Measurements from ENCODE around the gene NAA10. TPM values are rescaled to one million over a fixed set of nuclear protein-coding genes. Genes with fewer than 3 reads are reported as not detected.

Gene NAA10
- total RNA-seq, 3 donors from 2014 or later: 57.7 to 81.0 (median 79.2) TPM

DNA sequence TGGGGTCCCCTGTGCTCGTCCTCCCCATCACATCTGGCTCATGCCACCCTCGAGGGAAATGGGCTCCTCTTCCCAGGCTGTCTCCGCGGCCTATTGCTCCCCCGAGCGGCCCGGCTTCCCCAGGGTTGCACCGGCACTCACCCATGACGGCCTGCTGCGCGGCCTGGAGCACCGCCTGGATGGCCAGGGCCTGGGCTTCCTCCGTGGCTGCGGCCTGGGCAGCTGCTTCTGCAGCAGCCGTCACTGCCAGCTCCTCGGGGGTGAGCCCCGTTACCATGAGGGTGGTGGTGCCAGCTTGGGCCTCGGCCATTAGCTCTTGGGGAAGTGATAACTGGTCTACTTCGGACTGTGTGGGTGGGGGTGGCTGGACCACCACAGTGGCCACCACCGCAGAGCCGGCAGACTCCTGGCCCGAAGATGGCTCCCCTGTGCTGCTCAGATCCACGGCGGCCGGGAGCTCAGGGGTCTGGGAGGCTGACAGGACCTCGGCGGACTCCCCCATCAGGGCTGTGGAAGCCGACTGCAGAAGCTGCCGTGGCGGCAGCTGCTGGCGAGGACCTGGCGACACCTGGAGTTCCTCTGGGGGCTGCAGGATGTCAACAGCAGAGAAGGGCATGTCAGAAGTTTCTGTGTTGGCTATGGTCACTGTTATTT is 17.7 kb upstream of the NAA10 start:
- Histone ChIP-seq H3K4me3 (no peak overlapping the region), H3K27ac (peak overlapping the region; percentile 49 to 52), H3K9me3 (no peaks in the 10 kb centered on the region), H3K36me3 (no peaks in the 10 kb centered on the region), H3K27me3 (peaks cover 0 to 8% of the 10 kb centered on the region in 2 donors), H3K4me1 (no peaks in the 10 kb centered on the region)
- TF ChIP-seq, protein P1, sequence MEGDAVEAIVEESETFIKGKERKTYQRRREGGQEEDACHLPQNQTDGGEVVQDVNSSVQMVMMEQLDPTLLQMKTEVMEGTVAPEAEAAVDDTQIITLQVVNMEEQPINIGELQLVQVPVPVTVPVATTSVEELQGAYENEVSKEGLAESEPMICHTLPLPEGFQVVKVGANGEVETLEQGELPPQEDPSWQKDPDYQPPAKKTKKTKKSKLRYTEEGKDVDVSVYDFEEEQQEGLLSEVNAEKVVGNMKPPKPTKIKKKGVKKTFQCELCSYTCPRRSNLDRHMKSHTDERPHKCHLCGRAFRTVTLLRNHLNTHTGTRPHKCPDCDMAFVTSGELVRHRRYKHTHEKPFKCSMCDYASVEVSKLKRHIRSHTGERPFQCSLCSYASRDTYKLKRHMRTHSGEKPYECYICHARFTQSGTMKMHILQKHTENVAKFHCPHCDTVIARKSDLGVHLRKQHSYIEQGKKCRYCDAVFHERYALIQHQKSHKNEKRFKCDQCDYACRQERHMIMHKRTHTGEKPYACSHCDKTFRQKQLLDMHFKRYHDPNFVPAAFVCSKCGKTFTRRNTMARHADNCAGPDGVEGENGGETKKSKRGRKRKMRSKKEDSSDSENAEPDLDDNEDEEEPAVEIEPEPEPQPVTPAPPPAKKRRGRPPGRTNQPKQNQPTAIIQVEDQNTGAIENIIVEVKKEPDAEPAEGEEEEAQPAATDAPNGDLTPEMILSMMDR (IDR thresholded peaks at IDR 0.05): no peak
- TF ChIP-seq POLR2A (IDR thresholded peaks at IDR 0.05): no peak
- TF ChIP-seq POLR2AphosphoS5 (IDR thresholded peaks at IDR 0.05): no peak
- intact Hi-C loops (cut with DNase I; ENCODE audit: low total_unique reads): loop anchor here (5.0 to 10.0 kb wide), 2 partner anchors 158 to 190 kb away; partner anchors contain the start of genes IDH3G, PLXNB3 and SSR4
- DNase-seq (ENCODE audit: low spot score in 2 of 2): no peak

DNA sequence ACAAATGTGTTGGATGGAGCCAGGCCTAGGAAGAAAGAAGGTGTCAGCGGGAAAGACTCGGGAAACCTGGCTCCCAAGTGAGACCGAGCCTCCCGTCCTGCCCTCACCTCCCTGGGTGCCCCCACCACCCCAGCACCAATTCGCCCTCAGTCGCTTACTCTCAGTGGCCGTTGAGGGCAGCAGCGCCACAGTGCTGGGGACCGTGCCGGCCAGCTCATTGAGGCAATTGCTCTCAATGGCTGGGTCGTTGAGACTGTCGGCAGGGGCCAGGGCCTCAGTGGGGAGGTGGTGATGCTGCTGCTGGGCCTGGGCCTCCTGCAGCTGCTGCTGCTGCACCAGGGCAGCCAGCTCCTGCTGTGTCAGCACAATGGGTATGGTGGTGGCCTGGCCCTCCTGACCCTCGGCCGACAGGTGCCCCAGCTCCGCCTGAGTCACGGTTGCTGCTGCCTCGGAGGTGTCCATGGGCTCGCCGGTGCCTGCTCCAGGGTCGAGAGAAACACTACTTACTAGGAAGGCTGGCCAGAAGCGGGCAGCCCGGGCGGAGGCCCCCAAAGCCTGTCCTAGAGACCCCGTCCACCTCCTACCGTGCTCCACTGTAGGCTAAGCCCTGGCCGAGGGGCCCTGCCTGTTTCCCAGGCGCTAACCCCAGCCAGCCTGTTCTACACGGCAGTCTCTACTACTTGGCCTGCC is 17.0 kb upstream of the NAA10 start:
- DNase-seq (ENCODE audit: low spot score in 2 of 2): no peak
- TF ChIP-seq, protein P1 (IDR thresholded peaks at IDR 0.05): no peak
- TF ChIP-seq POLR2A (IDR thresholded peaks at IDR 0.05) (no peak), POLR2AphosphoS5 (IDR thresholded peaks at IDR 0.05) (no peak)
- H3K27ac ChIP-seq: no peak overlapping the region
- H3K9me3 ChIP-seq: no peaks in the 10 kb centered on the region
- no peaks in the 10 kb centered on the region for H3K4me1 ChIP-seq
- intact Hi-C loops (cut with DNase I; ENCODE audit: low total_unique reads): loop anchor here (5.0 to 10.0 kb wide), 2 partner anchors 157 to 190 kb away; partner anchors contain the start of genes IDH3G, PLXNB3 and SSR4
- H3K36me3 ChIP-seq: no peaks in the 10 kb centered on the region
- no peak overlapping the region for H3K4me3 ChIP-seq
- H3K27me3 ChIP-seq: peaks cover 0 to 9% of the 10 kb centered on the region in 2 donors

DNA sequence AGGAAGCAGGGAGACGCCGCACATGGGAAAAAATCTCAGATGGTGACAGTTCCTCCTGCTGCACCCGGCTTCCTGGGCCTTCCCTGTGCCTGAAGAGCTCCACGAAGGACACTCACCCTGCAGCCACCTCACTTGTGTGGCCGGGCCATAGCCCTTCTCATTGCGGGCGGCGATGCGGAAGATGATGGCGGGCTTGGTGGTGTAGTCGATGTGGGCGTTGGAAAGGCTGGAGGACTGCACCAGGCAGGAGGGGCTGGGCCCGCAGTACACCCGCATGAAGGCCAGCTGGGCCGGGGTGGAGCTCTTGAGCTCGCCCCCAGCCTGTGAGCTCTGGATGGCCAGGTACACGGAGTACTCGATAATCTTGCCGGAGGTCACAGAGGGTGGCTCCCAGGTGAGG is 15.3 kb upstream of the NAA10 start:
- Histone ChIP-seq H3K9me3 (no peaks in the 10 kb centered on the region), H3K4me1 (no peaks in the 10 kb centered on the region), H3K4me3 (no peak overlapping the region), H3K36me3 (no peaks in the 10 kb centered on the region), H3K27ac (no peak overlapping the region), H3K27me3 (peaks cover 0 to 15% of the 10 kb centered on the region in 2 donors)
- DNase-seq (ENCODE audit: low spot score in 2 of 2): no peak
- intact Hi-C loops (cut with DNase I; ENCODE audit: low total_unique reads): loop anchor here (5.0 to 10.0 kb wide), 2 partner anchors 155 to 188 kb away; partner anchors contain the start of genes IDH3G, PLXNB3 and SSR4
- TF ChIP-seq POLR2AphosphoS5 (IDR thresholded peaks at IDR 0.05): no peak
- TF ChIP-seq, protein P1 (IDR thresholded peaks at IDR 0.05): no peak
- TF ChIP-seq POLR2A (IDR thresholded peaks at IDR 0.05): no peak

DNA sequence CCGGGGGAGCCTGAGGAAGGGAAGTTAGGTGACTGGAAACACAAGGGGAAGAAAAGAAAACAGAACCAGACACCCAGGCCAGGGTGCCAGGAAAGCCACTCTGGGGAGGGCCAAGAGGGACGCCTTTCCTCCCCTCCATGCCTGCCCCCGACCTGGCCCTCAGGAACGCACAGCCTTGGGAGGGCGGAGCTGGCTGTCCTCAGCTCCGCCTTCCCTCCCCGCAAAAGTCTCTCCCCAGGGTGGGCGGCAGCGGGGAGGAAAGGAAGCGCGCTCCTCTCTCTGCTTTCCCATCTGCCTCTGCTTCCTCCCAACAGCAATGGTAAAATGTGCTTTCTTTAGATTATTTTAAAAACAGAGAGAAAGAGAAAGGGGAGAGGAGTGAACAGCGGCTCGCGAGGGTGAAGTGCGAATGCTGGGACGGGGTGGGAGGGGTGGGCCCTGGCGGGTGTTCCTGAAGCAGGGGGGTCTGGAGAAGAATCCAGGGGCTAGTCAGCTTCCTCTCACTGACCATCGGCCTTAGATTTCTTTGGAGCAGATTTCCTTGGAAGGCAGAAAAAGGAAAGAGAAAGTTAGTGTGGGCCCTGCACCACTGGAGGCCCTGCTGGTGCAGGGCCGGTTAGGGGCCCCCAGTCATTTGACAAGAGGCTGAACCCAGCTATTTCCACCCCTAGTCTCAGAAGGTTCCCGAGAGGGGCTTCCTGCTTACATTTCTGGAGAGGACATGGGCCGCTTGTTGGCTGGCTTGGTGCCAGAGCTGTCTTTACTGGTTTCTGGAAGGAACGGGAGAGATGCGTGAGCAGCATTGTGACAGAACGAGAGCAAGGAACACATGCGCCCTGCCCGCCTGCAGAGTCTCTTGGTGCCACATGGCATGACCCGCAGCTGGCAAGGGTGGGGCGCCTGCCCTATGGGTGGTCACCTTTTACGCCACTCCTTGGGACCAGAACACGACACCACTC is 14.3 kb upstream of the NAA10 start:
- Histone ChIP-seq H3K4me3 (no peak overlapping the region), H3K36me3 (no peaks in the 10 kb centered on the region), H3K4me1 (no peaks in the 10 kb centered on the region), H3K27ac (no peak overlapping the region), H3K9me3 (no peaks in the 10 kb centered on the region), H3K27me3 (peaks cover 0 to 17% of the 10 kb centered on the region in 2 donors)
- intact Hi-C loops (cut with DNase I; ENCODE audit: low total_unique reads): no loop called here
- TF ChIP-seq, protein P1 (IDR thresholded peaks at IDR 0.05): no peak
- TF ChIP-seq POLR2AphosphoS5 (IDR thresholded peaks at IDR 0.05) (no peak), POLR2A (IDR thresholded peaks at IDR 0.05) (no peak)
- DNase-seq (ENCODE audit: low spot score in 2 of 2): no peak

All from breast epithelium (tissue), 4 donors.